Vagina (tissue), 2 donors: ENCODE measurements around the gene SOSTDC1. TPM values are rescaled to one million over a fixed set of nuclear protein-coding genes. Genes with fewer than 3 reads are reported as not detected.

ENCODE experiments used
- DNase-seq, 2 donors: peaks; one replicate each; pipeline ENCODE4 v3.0.0-alpha.2; 2017; ENCODE audit errors: extremely low spot score in 2 of 2
- H3K27ac ChIP-seq: fragments of 200-600 bp; sonication (generic); one replicate; pipeline ENCODE4 v1.5.1; 2019
- H3K27me3 ChIP-seq: fragments of 200-600 bp; sonication (generic); one replicate; pipeline ENCODE4 v1.5.1; 2019
- H3K36me3 ChIP-seq, 2 donors: fragments of 200-600 bp; sonication (generic); one replicate each; pipeline ENCODE4 v1.5.1; 2017 to 2019
- H3K4me1 ChIP-seq: fragments of 200-600 bp; sonication (generic); one replicate; pipeline ENCODE4 v1.5.1; 2019
- H3K4me3 ChIP-seq, 2 donors: fragments of 200-600 bp; sonication (generic); 1 replicate in 1 of 2; 2 replicates in 1 of 2; pipeline ENCODE4 v1.5.1; 2016 to 2019
- H3K9me3 ChIP-seq: fragments of 200-600 bp; sonication (generic); one replicate; pipeline ENCODE4 v1.5.1; 2019
- POLR2A ChIP-seq, 2 donors: fragments of 450-650 bp; IDR thresholded peaks; one replicate each; pipeline ENCODE4 v1.6.1; 2017; ENCODE audit warnings: antibody characterized with exemption in 2 of 2, mild to moderate bottlenecking in 2 of 2, moderate library complexity in 2 of 2
- POLR2AphosphoS5 ChIP-seq, 2 donors: sonication (generic); formaldehyde crosslinking; IDR thresholded peaks; one replicate each; pipeline ENCODE4 v1.9.0; 2017; ENCODE audit warnings: antibody characterized with exemption in 2 of 2, mild to moderate bottlenecking in 2 of 2, low read depth in 1 of 2; ENCODE audit not compliant: insufficient read depth in 1 of 2
- intact Hi-C: fragments of 100-400 bp; cut with DNase I; formaldehyde crosslinking; loops from one replicate; pipeline ENCODE4 v1.15.1; 2023
- total RNA-seq: library from RNA; depleted of rRNA; stranded (reverse); fragments of >200 nt; gene quantifications from one replicate; pipeline ENCODE4 v1.2.3, GENCODE V29; 2016
- TF ChIP-seq, protein P1 (sequence below), 3 experiments: fragments of 450-650 bp in 2 of 3; fragments of 200-600 bp in 1 of 3; sonication (generic) in 1 of 3; IDR thresholded peaks; one replicate each; pipeline ENCODE4 v1.5.1; 2017 to 2019; ENCODE audit warnings: antibody characterized with exemption in 3 of 3, mild to moderate bottlenecking in 2 of 3, moderate library complexity in 2 of 3

Gene SOSTDC1
- total RNA-seq, 1 donor from 2014 or later: 5.9 TPM

DNA sequence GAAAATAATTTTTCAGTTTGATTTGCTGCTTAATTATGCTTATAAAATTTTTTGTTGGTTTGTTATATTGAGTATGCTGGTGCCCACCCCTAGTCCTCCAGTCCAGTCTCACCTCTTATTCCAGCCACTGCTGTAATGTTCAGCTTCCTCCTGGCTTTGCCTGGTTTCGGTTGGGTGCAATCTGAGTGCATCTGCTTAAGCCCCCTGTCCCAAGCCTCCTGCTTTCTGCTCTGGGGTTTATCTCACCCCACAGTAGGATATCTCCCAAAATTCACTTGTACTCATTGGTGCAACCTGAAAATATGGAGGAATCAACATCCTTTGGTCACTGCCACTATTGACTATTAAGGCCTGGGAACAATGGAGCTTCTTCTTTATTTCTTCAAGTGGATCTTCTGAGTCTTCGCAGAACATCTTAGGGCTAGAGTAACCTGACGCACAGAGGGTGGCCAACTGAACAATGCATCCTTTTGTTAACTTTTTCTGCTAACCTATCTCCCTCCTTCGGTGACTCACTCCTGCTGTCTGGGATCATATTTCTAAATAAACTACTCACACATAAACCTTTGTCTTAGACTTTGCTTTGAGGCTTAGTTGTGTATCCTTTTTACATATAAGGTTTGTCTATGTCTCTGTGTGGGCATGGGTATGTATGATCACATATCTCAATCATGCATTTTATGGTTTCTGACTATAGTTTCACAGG is 19.1 kb upstream of the SOSTDC1 start:
- Histone ChIP-seq H3K27ac (no peak overlapping the region), H3K27me3 (no peaks in the 10 kb centered on the region), H3K4me1 (no peaks in the 10 kb centered on the region), H3K4me3 (no peak overlapping the region), H3K36me3 (no peaks in the 10 kb centered on the region), H3K9me3 (no peaks in the 10 kb centered on the region)
- no peak for TF ChIP-seq POLR2AphosphoS5 (IDR thresholded peaks at IDR 0.05; ENCODE audit: insufficient read depth in 1 of 2, low read depth in 1 of 2)
- no peak for TF ChIP-seq POLR2A (IDR thresholded peaks at IDR 0.05)
- TF ChIP-seq, protein P1, sequence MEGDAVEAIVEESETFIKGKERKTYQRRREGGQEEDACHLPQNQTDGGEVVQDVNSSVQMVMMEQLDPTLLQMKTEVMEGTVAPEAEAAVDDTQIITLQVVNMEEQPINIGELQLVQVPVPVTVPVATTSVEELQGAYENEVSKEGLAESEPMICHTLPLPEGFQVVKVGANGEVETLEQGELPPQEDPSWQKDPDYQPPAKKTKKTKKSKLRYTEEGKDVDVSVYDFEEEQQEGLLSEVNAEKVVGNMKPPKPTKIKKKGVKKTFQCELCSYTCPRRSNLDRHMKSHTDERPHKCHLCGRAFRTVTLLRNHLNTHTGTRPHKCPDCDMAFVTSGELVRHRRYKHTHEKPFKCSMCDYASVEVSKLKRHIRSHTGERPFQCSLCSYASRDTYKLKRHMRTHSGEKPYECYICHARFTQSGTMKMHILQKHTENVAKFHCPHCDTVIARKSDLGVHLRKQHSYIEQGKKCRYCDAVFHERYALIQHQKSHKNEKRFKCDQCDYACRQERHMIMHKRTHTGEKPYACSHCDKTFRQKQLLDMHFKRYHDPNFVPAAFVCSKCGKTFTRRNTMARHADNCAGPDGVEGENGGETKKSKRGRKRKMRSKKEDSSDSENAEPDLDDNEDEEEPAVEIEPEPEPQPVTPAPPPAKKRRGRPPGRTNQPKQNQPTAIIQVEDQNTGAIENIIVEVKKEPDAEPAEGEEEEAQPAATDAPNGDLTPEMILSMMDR (IDR thresholded peaks at IDR 0.05): no peak
- DNase-seq: no peak
- intact Hi-C loops: no loop called here

DNA sequence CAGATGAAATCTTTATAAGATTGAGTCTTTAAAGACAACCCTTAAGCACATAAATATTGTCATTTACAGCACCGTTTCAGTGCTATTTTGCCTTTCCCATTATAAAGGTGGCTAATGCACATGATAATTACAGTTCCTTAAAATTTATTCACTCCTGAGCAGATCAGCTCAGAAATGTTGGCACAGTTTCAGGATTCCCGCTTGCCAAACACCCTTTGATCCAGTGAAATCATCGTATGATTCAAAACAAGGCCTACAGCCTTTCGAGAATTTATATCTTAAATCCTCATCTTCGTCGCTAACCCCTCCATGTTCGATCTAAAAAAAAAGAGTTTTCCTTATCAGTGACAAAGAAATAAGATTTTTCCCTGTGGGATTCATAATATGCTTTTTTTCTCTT is 14.1 kb upstream of the SOSTDC1 start:
- DNase-seq: no peak
- intact Hi-C loops: no loop called here
- no peaks in the 10 kb centered on the region for H3K36me3 ChIP-seq
- H3K9me3 ChIP-seq: no peaks in the 10 kb centered on the region
- H3K27me3 ChIP-seq: no peaks in the 10 kb centered on the region
- H3K4me3 ChIP-seq: no peak overlapping the region
- no peak overlapping the region for H3K27ac ChIP-seq
- H3K4me1 ChIP-seq: no peaks in the 10 kb centered on the region
- TF ChIP-seq POLR2AphosphoS5 (IDR thresholded peaks at IDR 0.05; ENCODE audit: insufficient read depth in 1 of 2, low read depth in 1 of 2) (no peak), POLR2A (IDR thresholded peaks at IDR 0.05) (no peak)
- TF ChIP-seq, protein P1 (IDR thresholded peaks at IDR 0.05): no peak

- Histone ChIP-seq H3K4me1 (no peaks in the 10 kb centered on the region), H3K36me3 (no peaks in the 10 kb centered on the region), H3K4me3 (no peak overlapping the region), H3K9me3 (no peaks in the 10 kb centered on the region), H3K27ac (no peak overlapping the region), H3K27me3 (no peaks in the 10 kb centered on the region)
- intact Hi-C loops: no loop called here
- TF ChIP-seq, protein P1 (IDR thresholded peaks at IDR 0.05): no peak
- TF ChIP-seq POLR2AphosphoS5 (IDR thresholded peaks at IDR 0.05; ENCODE audit: insufficient read depth in 1 of 2, low read depth in 1 of 2): no peak
- TF ChIP-seq POLR2A (IDR thresholded peaks at IDR 0.05): no peak
- DNase-seq: no peak
Observed at GRCh38 chr7:16479161-16479560, 13.6 kb upstream of the SOSTDC1 start.

DNA sequence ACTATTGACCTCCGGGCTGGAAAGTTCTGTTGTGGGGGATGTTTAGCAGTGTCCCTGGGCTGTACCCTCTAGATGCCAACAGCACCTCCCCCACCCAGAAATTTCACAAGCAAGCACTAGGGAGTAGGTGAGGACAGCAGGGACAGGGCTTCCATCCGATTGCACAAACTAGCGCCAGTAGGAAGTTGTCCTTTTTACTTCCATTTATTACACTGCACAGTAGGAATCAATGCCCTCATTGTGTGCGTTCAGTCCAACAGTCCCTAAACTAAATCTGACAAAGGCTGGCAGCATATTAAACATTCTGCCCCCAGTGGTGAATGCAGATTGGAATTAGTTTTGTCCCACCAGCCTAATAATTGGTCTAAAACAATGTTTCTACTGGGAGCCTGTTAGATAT is 6.4 kb upstream of the SOSTDC1 start:
- Histone ChIP-seq H3K4me3 (no peak overlapping the region), H3K36me3 (no peaks in the 10 kb centered on the region), H3K27me3 (no peaks in the 10 kb centered on the region), H3K27ac (no peak overlapping the region), H3K9me3 (no peaks in the 10 kb centered on the region), H3K4me1 (no peaks in the 10 kb centered on the region)
- TF ChIP-seq POLR2A (IDR thresholded peaks at IDR 0.05) (no peak), POLR2AphosphoS5 (IDR thresholded peaks at IDR 0.05; ENCODE audit: insufficient read depth in 1 of 2, low read depth in 1 of 2) (no peak)
- TF ChIP-seq, protein P1 (IDR thresholded peaks at IDR 0.05): no peak
- intact Hi-C loops: no loop called here
- DNase-seq: no peak

DNA sequence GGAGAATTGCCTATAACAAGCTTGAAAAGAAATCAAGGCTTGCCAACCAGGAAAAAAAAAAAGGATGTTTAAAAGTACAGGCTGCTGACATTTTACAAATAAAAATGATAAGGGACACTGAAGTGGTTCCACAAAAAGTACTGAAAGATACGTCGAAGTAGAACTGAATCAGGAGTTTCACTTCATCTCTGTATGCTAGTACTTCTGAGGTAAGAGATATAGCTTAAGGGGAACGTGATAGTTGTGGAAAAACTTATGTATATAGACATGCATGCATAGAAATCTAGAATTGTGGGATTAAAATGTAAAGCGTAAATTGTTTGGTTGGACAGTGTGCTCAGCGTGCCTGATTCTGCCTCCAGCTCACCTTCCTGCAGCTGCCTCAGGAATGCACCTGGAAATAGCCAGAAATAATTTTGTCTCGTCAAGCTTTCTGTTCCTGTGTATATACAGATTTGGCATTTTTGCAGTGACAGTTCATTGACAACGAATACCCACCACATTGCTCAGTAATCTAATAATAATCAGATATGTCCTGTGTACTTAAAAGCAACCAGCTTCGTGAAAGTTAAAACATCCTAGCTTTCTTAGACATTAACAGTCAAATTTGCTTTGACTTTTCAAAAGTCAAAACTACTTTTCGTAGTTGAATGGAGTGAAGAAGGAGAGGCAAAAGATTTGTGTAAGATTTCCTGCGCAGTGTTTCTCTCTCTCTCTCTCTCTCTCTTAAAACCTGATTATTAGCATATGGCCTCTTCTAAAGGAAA is 1.4 kb downstream of the SOSTDC1 start:
- Histone ChIP-seq H3K36me3 (no peaks in the 10 kb centered on the region), H3K4me3 (peak overlapping the region in 1 of 2 donors; percentile 14), H3K4me1 (no peaks in the 10 kb centered on the region), H3K27me3 (no peaks in the 10 kb centered on the region), H3K27ac (no peak overlapping the region), H3K9me3 (no peaks in the 10 kb centered on the region)
- intact Hi-C loops: no loop called here
- no peak for DNase-seq
- TF ChIP-seq POLR2A (IDR thresholded peaks at IDR 0.05): no peak
- TF ChIP-seq POLR2AphosphoS5 (IDR thresholded peaks at IDR 0.05; ENCODE audit: insufficient read depth in 1 of 2, low read depth in 1 of 2): no peak
- TF ChIP-seq, protein P1 (IDR thresholded peaks at IDR 0.05): no peak
